DMS 273 (cell line): ENCODE measurements around the gene HCK.

Experiments used
- DNase-seq: peaks from one replicate; lab custom pipeline; 2025; ENCODE audit not compliant: unreplicated experiment; lab: John Stamatoyannopoulos, UW

HCK gene

GRCh38 chr20:32057656-32058184, 5.7 kb downstream of the HCK start:
- DNase-seq: no peak

- DNase-seq: no peak
These were observed 7.1 kb downstream of the HCK start for GRCh38 chr20:32059189-32059588.

DNA sequence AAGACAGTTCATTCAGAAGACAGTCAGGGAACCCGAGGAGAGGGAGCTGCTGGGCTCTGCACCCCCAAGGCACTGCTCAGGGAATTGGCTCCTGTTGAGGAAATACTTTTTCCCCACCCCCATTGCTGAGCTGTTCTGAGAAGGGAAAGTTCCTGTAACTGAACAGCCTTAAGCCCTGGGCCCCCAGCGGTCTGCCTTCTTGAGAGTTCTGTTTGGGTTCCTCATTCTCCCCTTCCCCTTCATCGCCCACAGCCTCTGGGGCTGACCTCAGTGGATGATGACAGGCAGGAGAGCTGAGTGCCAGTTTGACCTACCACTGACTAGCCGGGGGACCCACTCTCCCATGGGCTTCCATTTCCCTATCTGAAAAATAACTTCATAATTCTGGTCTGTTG, 10.7 kb downstream of the HCK start:
- DNase-seq: no peak

GRCh38 chr20:32063695-32064094, 11.7 kb downstream of the HCK start:
- DNase-seq: no peak

- no peak for DNase-seq
These were observed 12.6 kb downstream of the HCK start for GRCh38 chr20:32064667-32065066.

DNA sequence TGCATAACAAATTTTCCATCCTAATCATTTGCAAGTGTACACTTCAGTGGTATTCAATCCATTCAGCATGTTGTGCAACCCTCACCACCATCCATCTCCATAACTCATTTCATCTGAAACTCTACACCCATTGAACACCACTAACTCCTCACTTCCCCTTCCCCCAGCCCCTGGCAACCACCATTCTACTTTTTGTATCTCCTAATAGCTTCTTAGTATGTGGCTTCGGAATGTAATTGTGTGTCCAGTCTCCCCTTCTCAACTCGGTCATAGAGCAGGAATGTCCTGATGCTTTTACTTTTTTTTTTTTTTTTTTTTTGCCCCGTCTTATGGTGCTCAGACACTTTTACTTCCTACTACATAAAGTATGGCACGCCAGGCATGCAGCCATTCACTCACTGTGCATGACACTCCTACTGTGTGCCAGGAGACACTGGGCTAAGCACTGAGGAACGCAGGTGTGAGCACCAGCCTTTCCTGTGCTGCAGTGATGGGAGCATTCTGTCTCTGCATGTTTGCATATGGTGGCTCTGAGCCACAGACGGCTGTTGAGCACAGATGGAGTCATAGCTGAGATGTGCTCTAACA, 15.3 kb downstream of the HCK start:
- peak; percentile 34 for DNase-seq

GRCh38 chr20:32068174-32068573, 16.1 kb downstream of the HCK start:
- DNase-seq: no peak

DNA sequence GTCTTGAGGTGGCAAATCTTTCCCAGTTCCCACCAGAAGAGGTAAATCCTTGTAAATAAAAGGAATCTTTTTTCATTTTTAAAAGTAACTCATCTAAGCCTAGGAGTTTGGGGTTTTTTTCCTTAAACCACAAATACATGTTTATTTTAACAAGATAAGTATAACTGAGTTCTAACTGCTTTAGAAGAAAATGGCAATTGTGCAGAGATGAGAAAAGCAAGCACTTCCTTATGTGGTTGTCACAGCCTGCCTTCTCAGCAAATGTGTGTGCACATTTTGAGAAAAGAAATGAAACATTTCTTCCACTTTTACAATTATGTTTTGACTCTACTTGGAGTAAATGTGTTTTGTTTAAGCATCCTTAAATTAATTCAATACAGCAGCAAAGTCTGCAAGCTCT, 17.7 kb downstream of the HCK start:
- DNase-seq: no peak

- DNase-seq: no peak
These were observed 18.2 kb downstream of the HCK start for GRCh38 chr20:32070282-32070681.

DNA sequence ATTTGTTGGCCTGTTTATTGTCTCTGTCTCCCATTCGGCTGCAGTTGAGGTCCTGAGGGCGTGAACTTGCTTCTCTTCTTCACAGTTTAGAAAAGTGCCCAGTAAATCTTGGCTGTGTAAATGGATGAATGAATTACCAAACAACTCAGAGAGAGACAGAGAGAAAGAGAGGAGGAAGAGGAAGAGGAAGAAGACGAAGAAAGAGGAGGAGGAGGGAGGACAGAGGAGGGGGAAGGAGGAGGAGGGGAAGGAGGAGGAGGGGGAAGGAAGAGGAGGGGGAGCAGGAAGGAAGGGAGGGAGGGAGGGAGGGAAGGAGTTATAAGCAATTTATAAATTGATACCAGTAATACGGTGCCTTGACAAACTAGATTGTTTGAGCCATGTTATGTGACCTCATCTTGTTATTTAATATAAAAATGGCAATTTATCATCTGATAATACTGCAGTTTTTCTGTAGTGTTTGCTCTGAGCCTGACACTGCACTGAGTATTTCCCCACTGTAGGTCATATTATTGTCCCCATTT, 18.7 kb downstream of the HCK start:
- DNase-seq: no peak

GRCh38 chr20:32071395-32072167, 19.5 kb downstream of the HCK start:
- no peak for DNase-seq

DNA sequence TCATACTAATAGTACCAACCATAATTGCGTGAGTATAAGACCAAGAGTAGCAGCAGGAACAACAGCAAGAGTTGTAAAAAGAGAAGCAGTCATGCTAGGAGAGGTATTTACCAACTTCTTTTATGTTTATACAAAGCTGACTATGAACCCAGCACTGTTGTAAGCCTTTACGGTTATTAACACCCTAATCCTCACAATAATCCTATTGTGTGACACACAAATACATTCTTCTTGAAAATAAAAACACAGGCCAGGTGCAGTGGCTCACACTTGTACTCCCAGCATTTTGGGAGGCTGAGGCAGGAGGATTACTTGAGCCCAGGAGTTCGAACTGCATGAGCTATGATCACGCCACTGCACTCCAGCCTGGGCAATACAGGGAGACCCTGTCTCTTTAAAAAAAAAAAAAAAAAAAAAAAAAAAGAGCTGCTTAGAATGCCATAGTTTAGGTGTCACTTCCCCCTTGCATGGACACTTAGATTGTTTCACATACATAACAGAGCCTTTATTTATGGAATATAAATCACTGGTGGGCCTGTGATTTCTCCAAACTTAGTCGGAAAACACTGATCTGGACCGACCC, 20.2 kb downstream of the HCK start:
- no peak for DNase-seq

DNA sequence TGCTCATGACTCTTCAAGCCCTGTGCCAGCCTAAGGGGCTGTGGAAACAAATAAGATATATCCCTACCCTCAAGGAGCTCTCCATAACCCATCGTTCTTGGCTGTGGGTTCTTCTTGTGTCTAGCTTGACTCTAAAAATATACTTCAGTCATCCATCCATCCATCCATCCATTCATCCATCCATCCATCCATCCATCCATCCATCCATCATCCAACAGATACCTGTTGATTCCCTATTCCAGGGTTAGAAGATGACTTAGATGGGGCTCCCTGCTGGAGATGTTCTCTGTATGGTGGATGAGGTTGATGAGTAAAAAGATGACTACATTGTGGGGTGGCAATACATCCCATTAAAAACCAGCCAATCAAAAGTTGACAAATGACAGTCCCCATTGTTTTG, 23.5 kb downstream of the HCK start:
- DNase-seq: no peak

GRCh38 chr20:32077190-32077589, 25.1 kb downstream of the HCK start:
- DNase-seq: no peak

DNA sequence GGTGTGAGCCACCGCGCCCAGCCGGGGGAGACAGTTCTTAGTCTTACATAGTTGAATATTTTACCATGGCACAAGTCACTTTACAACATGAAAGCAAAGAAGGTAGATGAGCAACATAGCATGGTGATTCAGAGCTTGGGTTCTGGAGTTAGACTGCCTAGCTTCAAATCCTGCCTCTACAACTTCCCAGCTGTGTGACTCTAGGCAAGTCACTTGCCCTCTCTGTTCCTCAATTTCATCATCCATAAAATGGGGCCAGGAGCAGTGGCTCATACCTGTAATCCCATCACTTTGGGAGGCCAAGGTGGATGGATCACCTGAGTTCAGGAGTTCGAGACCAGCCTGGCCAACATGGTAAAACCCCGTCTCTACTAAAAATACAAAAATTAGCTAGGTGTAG, 26.3 kb downstream of the HCK start:
- DNase-seq: no peak

DNA sequence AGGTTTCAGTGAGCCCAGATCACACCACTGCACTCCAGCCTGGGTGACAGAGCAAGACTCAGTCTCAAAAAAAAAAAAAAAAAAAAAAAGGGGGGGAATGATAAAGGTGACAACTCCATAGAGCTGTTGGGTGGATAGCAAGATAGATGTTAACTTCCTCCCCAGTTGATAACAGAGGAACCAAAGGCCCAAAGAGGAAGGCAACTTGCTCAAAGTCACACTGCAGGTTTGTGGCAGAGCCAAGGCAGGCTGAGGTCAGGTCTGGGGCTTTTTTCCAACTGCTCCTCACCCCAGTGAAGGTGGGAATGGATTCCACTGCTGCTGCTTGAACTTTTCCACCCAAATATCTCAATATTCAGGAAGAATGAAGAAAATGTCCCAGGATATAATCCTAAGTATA, 26.7 kb downstream of the HCK start:
- DNase-seq: no peak

- DNase-seq: no peak
These were observed 27.6 kb downstream of the HCK start for GRCh38 chr20:32079655-32080109.

DNA sequence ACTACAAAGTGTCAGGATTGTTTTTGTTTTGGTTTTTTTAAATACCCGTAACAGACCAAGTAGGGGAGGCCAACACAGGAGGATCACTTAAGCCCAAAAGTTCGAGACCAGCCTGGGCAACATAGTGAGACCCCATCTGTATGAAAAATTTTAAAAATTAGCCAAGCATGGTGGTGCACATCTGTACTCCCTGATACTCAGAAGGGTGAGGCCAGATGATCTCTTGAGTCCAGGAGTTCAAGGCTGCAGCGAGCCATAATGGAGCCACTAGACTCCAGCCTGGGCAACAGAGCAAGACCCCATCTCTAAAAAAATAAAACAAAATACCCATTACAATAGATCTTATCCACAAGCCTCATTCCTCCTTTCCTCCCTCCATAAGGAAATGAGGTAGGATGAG, 28.7 kb downstream of the HCK start:
- no peak for DNase-seq

- no peak for DNase-seq
These were observed 31.4 kb downstream of the HCK start for GRCh38 chr20:32083469-32083868.

DNA sequence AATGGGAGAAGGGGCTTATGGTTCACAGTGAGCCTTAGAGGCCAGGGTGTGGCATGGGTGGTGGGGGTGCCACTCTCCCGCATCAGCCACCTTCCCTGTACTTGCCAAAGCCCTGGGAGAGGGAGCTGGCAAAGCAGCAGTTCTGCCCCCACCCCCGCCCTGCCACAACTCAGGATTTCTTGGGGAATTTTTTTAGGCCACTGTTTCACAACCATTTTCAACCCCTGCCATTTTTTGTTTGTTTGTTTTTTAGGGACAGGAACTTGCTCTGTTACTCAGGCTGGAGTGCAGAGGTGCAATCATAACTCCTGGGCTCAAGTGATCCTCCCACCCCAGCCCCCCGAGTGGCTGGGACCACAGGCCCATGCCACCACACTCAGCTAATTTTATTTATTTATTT, 35.0 kb downstream of the HCK start:
- no peak for DNase-seq

- DNase-seq: no peak
These were observed 36.7 kb downstream of the HCK start for GRCh38 chr20:32088759-32089158.
